Liver (tissue), 9 donors: Measurements from ENCODE around the gene NDUFAF2. TPM values are rescaled to one million over a fixed set of nuclear protein-coding genes. Genes with fewer than 3 reads are reported as not detected.

ENCODE experiments used
- DNase-seq: peaks from one replicate; pipeline ENCODE4 v3.0.0-alpha.2; 2017; ENCODE audit warnings: low spot score
- H3K27ac ChIP-seq, 2 donors: one replicate each; pipeline ENCODE4 v1.7.0; 2013; ENCODE audit warnings: inconsistent platforms in 2 of 2, low read length in 2 of 2, control low read depth in 1 of 2, low read depth in 1 of 2, mild to moderate bottlenecking in 1 of 2
- H3K27me3 ChIP-seq, 4 donors: one replicate each; pipeline versions ENCODE4 v1.6.1 to v1.7.0; 2013; ENCODE audit warnings: low read length in 3 of 4, inconsistent platforms in 1 of 4, mild to moderate bottlenecking in 1 of 4, moderate library complexity in 1 of 4; ENCODE audit not compliant: control insufficient read depth in 4 of 4, insufficient read depth in 4 of 4
- H3K36me3 ChIP-seq, 4 donors: one replicate each; pipeline versions ENCODE4 v1.6.1 to v1.7.0; 2013; ENCODE audit warnings: low read length in 3 of 4, mild to moderate bottlenecking in 3 of 4, low read depth in 1 of 4, moderate library complexity in 1 of 4; ENCODE audit not compliant: control insufficient read depth in 4 of 4, insufficient read depth in 3 of 4
- H3K4me1 ChIP-seq, 4 donors: one replicate each; pipeline versions ENCODE4 v1.6.1 to v1.7.0; 2013; ENCODE audit warnings: low read length in 3 of 4, mild to moderate bottlenecking in 3 of 4, moderate library complexity in 1 of 4; ENCODE audit not compliant: control insufficient read depth in 4 of 4, insufficient read depth in 4 of 4
- H3K4me3 ChIP-seq, 3 donors: one replicate each; pipeline versions ENCODE4 v1.6.1 to v1.7.0; 2013; ENCODE audit warnings: low read length in 3 of 3, control low read depth in 1 of 3, low read depth in 1 of 3, mild to moderate bottlenecking in 1 of 3
- H3K9ac ChIP-seq, 2 donors: one replicate each; pipeline ENCODE4 v1.7.0; 2013; ENCODE audit warnings: low read length in 2 of 2, mild to moderate bottlenecking in 2 of 2, moderate library complexity in 2 of 2, control low read depth in 1 of 2, low read depth in 1 of 2
- H3K9me3 ChIP-seq, 4 donors: one replicate each; pipeline versions ENCODE4 v1.6.1 to v1.7.0; 2013; ENCODE audit warnings: low read length in 3 of 4; ENCODE audit not compliant: control insufficient read depth in 4 of 4
- EGR1 ChIP-seq, 2 donors: IDR thresholded peaks; 2 replicates each; pipeline ENCODE4 v1.6.1; 2016 to 2018; ENCODE audit warnings: antibody characterized with exemption in 2 of 2, low read depth in 2 of 2
- FOXA1 ChIP-seq: IDR thresholded peaks from 2 replicates; pipeline ENCODE4 v1.6.1; 2016; ENCODE audit warnings: antibody characterized with exemption
- FOXA2 ChIP-seq: IDR thresholded peaks from 2 replicates; pipeline ENCODE4 v1.6.1; 2016; ENCODE audit warnings: antibody characterized with exemption
- GABPA ChIP-seq, 2 donors: IDR thresholded peaks in 1 of 2; conservative IDR thresholded peaks in 1 of 2; 2 replicates each; pipeline ENCODE4 v1.6.1; 2016; ENCODE audit warnings: antibody characterized with exemption in 2 of 2, mild to moderate bottlenecking in 1 of 2, moderate library complexity in 1 of 2
- HNF4A ChIP-seq, 2 donors: conservative IDR thresholded peaks; 2 replicates each; pipeline ENCODE4 v1.6.1; 2016; ENCODE audit warnings: antibody characterized with exemption in 2 of 2, mild to moderate bottlenecking in 2 of 2
- HNF4G ChIP-seq: IDR thresholded peaks from 2 replicates; pipeline ENCODE4 v1.6.1; 2016; ENCODE audit warnings: antibody characterized with exemption
- JUND ChIP-seq, 2 donors: IDR thresholded peaks; 2 replicates each; pipeline ENCODE4 v1.6.1; 2016; ENCODE audit warnings: antibody characterized with exemption in 2 of 2
- NR2F2 ChIP-seq: IDR thresholded peaks from 2 replicates; pipeline ENCODE4 v1.6.1; 2016; ENCODE audit warnings: antibody characterized with exemption
- RAD21 ChIP-seq, 2 donors: IDR thresholded peaks; 2 replicates each; pipeline ENCODE4 v1.6.1; 2016; ENCODE audit warnings: antibody characterized with exemption in 2 of 2, mild to moderate bottlenecking in 2 of 2
- REST ChIP-seq: IDR thresholded peaks from 2 replicates; pipeline ENCODE4 v1.6.1; 2016; ENCODE audit warnings: antibody characterized with exemption, mild to moderate bottlenecking
- RXRA ChIP-seq, 2 donors: IDR thresholded peaks; 2 replicates each; pipeline ENCODE4 v1.6.1; 2017 to 2018; ENCODE audit warnings: antibody characterized with exemption in 2 of 2, mild to moderate bottlenecking in 1 of 2
- SP1 ChIP-seq: IDR thresholded peaks from 2 replicates; pipeline ENCODE4 v1.6.1; 2018; ENCODE audit warnings: antibody characterized with exemption, mild to moderate bottlenecking
- TAF1 ChIP-seq: conservative IDR thresholded peaks from 2 replicates; pipeline ENCODE4 v1.6.1; 2016; ENCODE audit warnings: antibody characterized with exemption, mild to moderate bottlenecking
- YY1 ChIP-seq: IDR thresholded peaks from 2 replicates; pipeline ENCODE4 v1.6.1; 2016; ENCODE audit warnings: antibody characterized with exemption, mild to moderate bottlenecking
- ZBTB33 ChIP-seq: IDR thresholded peaks from 2 replicates; pipeline ENCODE4 v1.6.1; 2016; ENCODE audit warnings: antibody characterized with exemption
- WGBS: extraction: QIAGEN DNeasy Blood & Tissue Kit; methylation state at CpG from one replicate; pipeline ENCODE4 v1.1.7; 2013; 5-methylcytosine and 5-hydroxymethylcytosine counted together
- polyA plus RNA-seq, 2 donors: library from polyadenylated mRNA; stranded (reverse) in 1 of 2; unstranded in 1 of 2; fragments of 200-250 nt in 1 of 2; fragments of >200 nt in 1 of 2; fragmentation: Nextera tagmentation in 1 of 2; extraction: Ambion mirVana in 1 of 2; gene quantifications; one replicate each; pipeline versions ENCODE4 v1.2.1 to v1.2.3, GENCODE V29; 2013 to 2015
- total RNA-seq, 2 donors: library from RNA; depleted of rRNA; stranded (reverse); fragments of >200 nt; gene quantifications; one replicate each; pipeline ENCODE4 v1.2.3, GENCODE V29; 2014
- TF ChIP-seq, protein P1 (sequence below): fragments of 150-350 bp; IDR thresholded peaks from 2 replicates; pipeline ENCODE4 v1.5.1; 2017; ENCODE audit warnings: improper control_type of control experiment, low read depth, low read length; ENCODE audit not compliant: missing input control
- TF ChIP-seq, protein P2 (sequence below): IDR thresholded peaks from 2 replicates; pipeline ENCODE4 v1.6.1; 2016; ENCODE audit warnings: antibody characterized with exemption
- TF ChIP-seq, protein P3 (sequence below): IDR thresholded peaks from 2 replicates; pipeline ENCODE4 v1.6.1; 2016; ENCODE audit warnings: antibody characterized with exemption
- donor health status: healthy.
- donor health status: healthy.
- donor health status: healthy.
- donor health status: healthy.
- donor health status: healthy.

The NDUFAF2 gene
- total and polyA plus RNA-seq, 4 donors, result 4.3 to 21.3 (median 12.5) TPM

DNA sequence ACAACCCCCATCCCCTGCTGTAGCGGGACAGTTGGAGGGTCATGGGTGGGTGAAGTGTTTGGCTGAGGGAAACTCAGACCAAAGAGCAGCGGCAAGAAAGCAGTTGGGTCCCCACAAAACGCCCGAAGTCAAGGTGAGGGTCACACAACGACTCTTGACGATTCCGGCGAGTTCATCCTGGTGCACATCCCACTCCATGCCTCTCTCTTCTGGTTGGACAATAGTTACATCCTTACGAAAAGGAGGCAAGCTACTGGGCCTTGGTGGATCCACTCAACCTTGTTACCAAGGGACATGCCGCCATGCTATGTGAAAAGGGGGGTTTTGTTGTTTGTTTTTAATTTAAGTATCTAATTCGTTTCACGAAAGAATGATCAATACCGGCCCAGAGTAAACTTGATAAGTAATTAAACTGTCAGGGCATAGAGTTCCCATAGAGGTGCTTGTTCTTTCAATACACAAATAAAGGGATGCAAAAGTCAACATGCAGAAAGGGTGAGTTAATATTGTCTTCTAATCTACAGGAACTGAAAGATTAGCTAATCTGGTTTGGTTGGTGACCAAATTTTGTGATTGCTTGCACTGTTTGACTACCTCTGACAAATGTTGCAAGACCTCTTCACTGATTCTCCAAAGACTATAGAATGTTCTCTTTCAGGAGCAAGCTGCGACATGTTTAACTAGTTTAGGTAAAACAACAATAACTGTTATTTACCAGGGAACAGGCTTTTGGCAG is 218.0 kb downstream of the NDUFAF2 start:
- no peaks in the 10 kb centered on the region for H3K9me3 ChIP-seq
- peaks cover 0 to 13% (median 2%) of the 10 kb centered on the region in 4 donors for H3K36me3 ChIP-seq
- no peak for DNase-seq
- no peaks in the 10 kb centered on the region for H3K27me3 ChIP-seq
- peaks cover 6 to 20% (median 11%) of the 10 kb centered on the region in 4 donors for H3K4me1 ChIP-seq
- WGBS, result 12% methylated on average over 14 of the region's 14 CpGs
- H3K27ac ChIP-seq, result peak overlapping the region; percentile 90 to 94
- H3K9ac ChIP-seq, result peak overlapping the region; percentile 24 to 75
- TF ChIP-seq SP1 (peak; percentile 57), ZBTB33 (no peak), JUND (IDR thresholded peaks at IDR 0.05) (peak in 1 of 2 donors; percentile 57), REST (no peak), RXRA (IDR thresholded peaks at IDR 0.05) (peak; percentile 42 to 70), NR2F2 (no peak), RAD21 (IDR thresholded peaks at IDR 0.05) (peak in 1 of 2 donors; percentile 33), HNF4A (conservative IDR thresholded peaks at IDR 0.05) (peak; percentile 33 to 61), FOXA1 (peak; percentile 82), YY1 (peak; percentile 60), HNF4G (no peak), EGR1 (IDR thresholded peaks at IDR 0.05; ENCODE audit: low read depth in 2 of 2) (peak in 1 of 2 donors; percentile 12), TAF1 (no peak), GABPA (IDR thresholded peaks at IDR 0.05 in 1 of 2, conservative IDR thresholded peaks at IDR 0.05 in 1 of 2) (peak in 1 of 2 donors; percentile 51), FOXA2 (peak; percentile 93)
- TF ChIP-seq, protein P1, sequence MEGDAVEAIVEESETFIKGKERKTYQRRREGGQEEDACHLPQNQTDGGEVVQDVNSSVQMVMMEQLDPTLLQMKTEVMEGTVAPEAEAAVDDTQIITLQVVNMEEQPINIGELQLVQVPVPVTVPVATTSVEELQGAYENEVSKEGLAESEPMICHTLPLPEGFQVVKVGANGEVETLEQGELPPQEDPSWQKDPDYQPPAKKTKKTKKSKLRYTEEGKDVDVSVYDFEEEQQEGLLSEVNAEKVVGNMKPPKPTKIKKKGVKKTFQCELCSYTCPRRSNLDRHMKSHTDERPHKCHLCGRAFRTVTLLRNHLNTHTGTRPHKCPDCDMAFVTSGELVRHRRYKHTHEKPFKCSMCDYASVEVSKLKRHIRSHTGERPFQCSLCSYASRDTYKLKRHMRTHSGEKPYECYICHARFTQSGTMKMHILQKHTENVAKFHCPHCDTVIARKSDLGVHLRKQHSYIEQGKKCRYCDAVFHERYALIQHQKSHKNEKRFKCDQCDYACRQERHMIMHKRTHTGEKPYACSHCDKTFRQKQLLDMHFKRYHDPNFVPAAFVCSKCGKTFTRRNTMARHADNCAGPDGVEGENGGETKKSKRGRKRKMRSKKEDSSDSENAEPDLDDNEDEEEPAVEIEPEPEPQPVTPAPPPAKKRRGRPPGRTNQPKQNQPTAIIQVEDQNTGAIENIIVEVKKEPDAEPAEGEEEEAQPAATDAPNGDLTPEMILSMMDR, result no peak
- TF ChIP-seq, protein P2, sequence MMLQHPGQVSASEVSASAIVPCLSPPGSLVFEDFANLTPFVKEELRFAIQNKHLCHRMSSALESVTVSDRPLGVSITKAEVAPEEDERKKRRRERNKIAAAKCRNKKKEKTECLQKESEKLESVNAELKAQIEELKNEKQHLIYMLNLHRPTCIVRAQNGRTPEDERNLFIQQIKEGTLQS, result no peak
- TF ChIP-seq, protein P3, sequence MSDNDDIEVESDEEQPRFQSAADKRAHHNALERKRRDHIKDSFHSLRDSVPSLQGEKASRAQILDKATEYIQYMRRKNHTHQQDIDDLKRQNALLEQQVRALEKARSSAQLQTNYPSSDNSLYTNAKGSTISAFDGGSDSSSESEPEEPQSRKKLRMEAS, result no peak
- H3K4me3 ChIP-seq, result peak overlapping the region; percentile 69 to 97 (median 91)
